COLO829 (cell line): ENCODE results near the gene NEUROD6.

Experiments used
- DNase-seq: peaks from one replicate; pipeline ENCODE4 v3.0.0; 2012; ENCODE audit warnings: low spot score

The NEUROD6 gene

GRCh38 chr7:31340603-31341002 lies at the start of gene NEUROD6:
NEUROD6 (minus strand) TSS chr7:31340726; CDS start chr7:31339268, 1,458 bp downstream.
- no peak for DNase-seq

- no peak for DNase-seq
Measured at GRCh38 chr7:31384466-31384865, 43.9 kb upstream of the NEUROD6 start.

- no peak for DNase-seq
Measured at GRCh38 chr7:31382722-31383121, 42.2 kb upstream of the NEUROD6 start.

DNA sequence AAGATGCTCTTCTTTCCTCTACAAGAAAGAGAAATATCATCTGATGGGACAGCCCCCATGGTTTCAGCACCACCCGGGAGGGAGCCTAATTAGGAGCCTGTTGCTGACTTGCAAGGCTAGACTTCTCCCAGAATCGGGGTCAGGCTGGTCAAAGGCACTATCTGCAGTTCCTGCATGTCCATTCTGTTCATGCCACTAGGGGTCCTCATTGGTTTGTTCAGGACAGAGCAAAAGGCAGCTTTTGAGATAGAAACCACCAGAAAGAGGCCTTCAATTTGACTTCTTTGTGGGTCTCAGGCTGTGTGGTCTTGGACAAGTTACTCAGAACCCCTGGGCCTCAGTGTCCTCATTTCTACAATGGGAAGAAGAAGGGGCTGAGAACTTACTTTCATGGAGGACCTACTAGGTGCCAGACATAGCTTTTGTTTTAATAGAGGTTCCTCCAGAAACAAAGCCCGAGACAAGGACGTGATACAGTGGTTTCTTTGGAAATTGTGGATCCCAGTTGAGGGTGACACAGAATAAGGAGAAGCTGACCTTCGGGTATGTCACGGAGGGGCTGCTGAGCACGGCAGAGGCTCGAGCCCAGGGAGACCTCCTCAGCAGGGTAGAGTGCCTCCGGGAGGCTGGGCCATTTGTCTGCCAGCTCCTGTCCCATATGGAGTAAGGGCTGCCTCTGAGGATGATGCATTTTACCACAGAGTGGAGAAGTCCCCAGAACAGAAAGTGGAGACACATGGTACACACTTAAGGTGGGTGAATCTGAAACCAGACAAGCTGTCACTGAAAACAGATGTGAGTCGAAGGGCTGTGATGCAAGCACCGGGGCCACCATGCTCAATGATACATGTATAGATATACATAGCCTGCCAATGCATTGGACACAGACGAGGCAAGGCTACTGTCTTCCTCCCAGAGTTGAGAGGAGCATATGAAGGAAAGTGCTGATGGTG lies 33.1 kb upstream of the NEUROD6 start:
- DNase-seq, result peak; percentile 78

- no peak for DNase-seq
Measured at GRCh38 chr7:31372231-31372959, 31.9 kb upstream of the NEUROD6 start.

- DNase-seq, result no peak
Measured at GRCh38 chr7:31371621-31372020, 31.1 kb upstream of the NEUROD6 start.

DNA sequence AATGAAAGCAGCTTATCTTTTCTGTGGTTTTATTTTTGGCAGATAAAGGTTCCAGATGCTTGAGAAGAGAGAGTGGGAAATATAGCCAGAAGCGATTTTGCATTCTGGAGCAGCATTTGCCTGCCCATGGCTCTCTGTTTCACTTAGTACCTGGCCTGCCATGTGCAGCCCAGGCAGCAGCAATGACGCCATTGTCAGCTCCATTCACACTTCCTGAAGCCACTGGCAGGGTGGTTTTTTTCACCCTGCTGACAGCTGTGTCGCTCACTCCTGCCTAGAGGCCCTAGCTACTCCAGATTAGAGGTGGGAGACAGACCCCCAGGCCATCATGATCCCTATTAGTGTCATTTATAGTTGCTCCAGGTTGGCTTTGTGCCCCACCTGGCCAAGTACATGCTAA lies 30.1 kb upstream of the NEUROD6 start:
- no peak for DNase-seq

- no peak for DNase-seq
Measured at GRCh38 chr7:31368620-31369019, 28.1 kb upstream of the NEUROD6 start.

DNA sequence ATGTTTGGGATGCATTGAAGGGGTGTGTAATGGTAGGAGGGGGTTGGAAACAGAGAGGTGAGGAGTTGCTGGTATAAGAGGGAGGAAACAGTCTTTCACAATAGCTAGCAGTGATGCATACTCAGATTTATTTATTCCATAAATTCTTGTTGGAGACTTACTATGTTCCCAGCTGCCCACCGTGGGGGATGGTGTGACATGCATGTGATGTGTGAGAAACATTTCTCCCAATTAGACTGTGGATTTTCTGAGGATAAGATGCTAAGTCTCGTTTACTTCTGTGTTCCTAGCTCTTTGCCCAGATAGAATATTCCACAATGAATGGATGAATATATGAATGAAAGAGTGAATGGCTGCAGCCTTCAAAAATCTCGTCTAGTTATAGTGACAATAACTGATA lies 23.0 kb upstream of the NEUROD6 start:
- DNase-seq, result no peak

DNA sequence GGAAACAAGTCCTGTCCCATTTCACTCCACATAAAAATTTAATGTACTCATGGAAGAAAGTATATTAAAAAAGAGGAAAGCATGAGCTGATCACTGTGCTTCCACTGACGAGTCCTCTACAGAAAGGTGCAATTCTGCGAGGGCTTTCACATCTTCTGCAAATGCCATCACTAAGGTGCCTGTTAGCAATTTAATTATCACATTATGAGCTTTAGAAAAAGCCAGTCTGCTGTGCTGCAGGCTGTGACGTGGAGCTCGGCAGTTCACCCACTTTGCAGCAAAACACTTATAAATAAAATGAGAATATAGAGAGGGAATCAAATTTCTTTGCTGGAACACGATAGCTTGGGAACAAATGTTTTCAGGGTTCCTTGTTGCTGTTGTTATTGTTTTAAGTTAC lies 22.5 kb upstream of the NEUROD6 start:
- DNase-seq, result no peak

- no peak for DNase-seq
Measured at GRCh38 chr7:31362401-31362800, 21.9 kb upstream of the NEUROD6 start.

GRCh38 chr7:31358467-31358866 lies 17.9 kb upstream of the NEUROD6 start:
- no peak for DNase-seq

GRCh38 chr7:31345421-31345820 lies 4.9 kb upstream of the NEUROD6 start:
- DNase-seq, result no peak

- no peak for DNase-seq
Measured at GRCh38 chr7:31343516-31344305, 3.2 kb upstream of the NEUROD6 start.

DNA sequence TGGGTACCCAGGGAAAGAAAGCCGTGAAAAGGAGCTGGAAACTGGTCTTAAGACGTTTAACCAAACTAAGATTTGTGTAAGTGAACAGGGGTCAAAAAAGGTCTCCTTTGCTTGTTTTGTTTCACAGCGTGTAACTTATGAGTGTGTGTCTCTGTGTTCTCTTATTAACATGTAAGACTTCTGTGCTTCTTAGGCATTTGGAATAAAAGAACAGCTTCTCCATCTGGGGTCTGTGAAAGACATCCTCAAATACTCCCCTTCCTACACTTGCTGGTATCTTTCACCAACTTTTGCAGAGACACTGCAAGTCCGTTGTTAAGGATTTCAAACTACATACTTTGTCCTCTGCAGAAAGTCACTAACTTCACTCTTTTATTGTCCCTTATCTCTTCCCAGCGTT lies 615 bp upstream of the NEUROD6 start:
- DNase-seq, result no peak

DNA sequence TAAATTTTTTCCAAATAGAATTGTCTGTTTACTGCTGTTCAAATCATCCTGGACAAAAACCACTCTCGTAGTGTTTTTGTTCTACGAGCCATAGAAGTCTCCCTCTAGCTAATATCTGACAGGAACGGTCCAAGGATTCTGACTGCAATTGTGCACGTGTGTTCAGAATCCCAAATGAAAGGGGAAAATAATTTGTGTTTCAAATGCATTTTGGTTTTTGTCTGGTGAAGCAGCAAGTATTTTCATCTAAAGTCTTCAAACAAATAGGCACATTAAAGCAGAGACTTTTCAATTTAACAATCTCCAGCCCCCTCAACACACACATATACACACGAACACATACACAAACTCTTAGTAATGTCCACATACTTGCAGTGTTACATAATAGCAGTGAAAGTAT lies 475 bp downstream of the NEUROD6 start:
- no peak for DNase-seq

DNA sequence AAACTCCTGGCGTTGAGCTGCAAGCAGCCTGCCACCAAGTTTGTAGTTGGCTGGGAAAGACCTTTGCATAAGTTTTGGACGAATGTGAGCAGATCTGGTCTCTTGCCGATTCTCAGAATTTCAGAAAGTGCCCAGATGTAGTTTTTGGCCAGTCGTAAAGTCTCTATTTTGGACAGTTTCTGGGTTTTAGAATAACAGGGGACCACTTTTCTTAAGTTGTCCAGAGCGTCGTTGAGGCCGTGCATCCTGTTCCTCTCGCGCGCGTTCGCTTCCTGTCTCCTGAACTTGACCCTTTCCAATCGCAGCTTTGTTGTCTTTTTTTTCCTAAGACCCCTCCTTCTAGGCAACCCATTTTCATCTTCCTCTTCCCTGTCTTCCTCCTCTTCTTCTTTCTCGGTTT lies 1.8 kb downstream of the NEUROD6 start:
- no peak for DNase-seq

- DNase-seq, result no peak
Measured at GRCh38 chr7:31337002-31337565, 3.4 kb downstream of the NEUROD6 start.

GRCh38 chr7:31336202-31337001 lies 4.1 kb downstream of the NEUROD6 start:
- DNase-seq, result no peak

- no peak for DNase-seq
Measured at GRCh38 chr7:31335884-31336201, 4.7 kb downstream of the NEUROD6 start.

DNA sequence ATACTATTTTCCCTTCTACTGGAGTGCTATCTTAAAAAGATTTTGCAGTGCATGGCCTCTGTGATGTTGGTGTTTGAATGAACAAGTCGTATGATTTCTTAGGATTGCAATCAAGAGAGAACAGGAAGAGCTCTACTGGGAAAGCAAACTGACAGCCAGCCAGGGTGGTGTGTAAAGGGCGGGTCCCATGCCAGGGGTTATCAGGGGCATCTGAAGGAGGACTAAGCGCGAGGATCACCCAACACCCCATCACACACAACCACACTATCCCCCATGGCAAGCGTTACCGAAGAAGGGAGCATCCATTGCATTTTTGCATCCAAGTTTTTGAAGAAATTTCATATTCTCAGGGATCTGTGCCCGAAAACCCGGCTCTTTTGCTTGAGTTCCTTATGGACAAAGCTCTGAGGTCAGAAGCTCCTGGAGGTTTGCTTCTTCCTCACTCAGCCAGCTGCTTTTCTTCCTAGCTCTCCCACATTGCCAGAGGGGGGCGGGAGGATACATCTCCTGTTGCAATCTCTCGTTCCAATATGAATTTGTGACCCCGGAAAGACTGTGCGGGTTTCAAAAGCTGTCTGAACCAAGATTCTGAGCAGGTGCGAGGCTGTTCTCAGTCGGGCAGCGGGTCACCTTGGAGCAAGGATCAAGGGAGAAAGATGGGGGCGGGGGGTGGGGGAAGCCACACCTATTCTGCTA lies 5.2 kb downstream of the NEUROD6 start:
- no peak for DNase-seq
